WTC11 (cell line): Measurements from ENCODE around the gene FAM240A. TPM values are rescaled to one million over a fixed set of nuclear protein-coding genes. Genes with fewer than 3 reads are reported as not detected.
A peak's percentile ranks its signal among the peaks of the same experiment; 100 is the strongest.

Experiments
- ATAC-seq: fragments of 200-7000 bp; cut with Tn5 transposase; 2 replicates; pipeline ENCODE4 v1.10.0; 2021; ENCODE audit warnings: mild to moderate bottlenecking, moderate library complexity
- CTCF ChIA-PET: fragments of 300-600 bp; sonication (Branson Sonifier 250); formaldehyde crosslinking; loops from one replicate; lab custom pipeline; 2021; ENCODE audit warnings: antibody characterized with exemption; lab: Charles Lee
- POLR2A ChIA-PET: fragments of 350-600 bp; sonication (Branson Sonifier 250); formaldehyde crosslinking; loops from one replicate; lab custom pipeline; 2021; ENCODE audit warnings: antibody characterized with exemption; lab: Charles Lee
- DNase-seq: peaks from one replicate; pipeline ENCODE4 v3.0.0; 2021; ENCODE audit warnings: low spot score
- H3K27ac Mint-ChIP-seq: 2 replicates; pipeline ENCODE4 v1.8.0; 2021; ENCODE audit warnings: mixed read lengths
- H3K27me3 Mint-ChIP-seq: 2 replicates; pipeline ENCODE4 v1.8.0; 2021; ENCODE audit warnings: low read depth, mild to moderate bottlenecking, moderate library complexity, mixed read lengths
- H3K36me3 Mint-ChIP-seq: 2 replicates; pipeline ENCODE4 v1.8.0; 2021; ENCODE audit warnings: mixed read lengths
- H3K4me1 Mint-ChIP-seq: 2 replicates; pipeline ENCODE4 v1.8.0; 2022; ENCODE audit warnings: mixed read lengths
- H3K4me3 Mint-ChIP-seq: 2 replicates; pipeline ENCODE4 v1.8.0; 2021; ENCODE audit warnings: mild to moderate bottlenecking, moderate library complexity, mixed read lengths
- H3K9me3 Mint-ChIP-seq: 2 replicates; pipeline ENCODE4 v1.8.0; 2021; ENCODE audit warnings: mixed read lengths
- E2F1 ChIP-seq: sonication (generic); formaldehyde crosslinking; IDR thresholded peaks from 2 replicates; pipeline ENCODE4 v1.8.0; 2022; ENCODE audit warnings: mild to moderate bottlenecking, missing genetic modification reagents
- E2F4 ChIP-seq: sonication (generic); formaldehyde crosslinking; IDR thresholded peaks from 2 replicates; pipeline ENCODE4 v1.8.1; 2022; ENCODE audit warnings: low read depth, mild to moderate bottlenecking, moderate library complexity, missing genetic modification reagents, borderline replicate concordance
- HMGA2 ChIP-seq: fragments of 250-450 bp; sonication (Bioruptor Pico); IDR thresholded peaks from 2 replicates; pipeline ENCODE4 v1.4.0; 2021; ENCODE audit warnings: mild to moderate bottlenecking, moderate library complexity
- IRF2 ChIP-seq: sonication (generic); formaldehyde crosslinking; IDR thresholded peaks from 2 replicates; pipeline ENCODE4 v1.8.0; 2022; ENCODE audit warnings: low read depth, missing genetic modification reagents, borderline replicate concordance
- ZNF121 ChIP-seq: sonication (generic); formaldehyde crosslinking; IDR thresholded peaks from 2 replicates; pipeline ENCODE4 v1.8.0; 2023; ENCODE audit warnings: missing genetic modification reagents
- ZNF317 ChIP-seq: sonication (generic); formaldehyde crosslinking; IDR thresholded peaks from 2 replicates; pipeline ENCODE4 v1.8.1; 2023; ENCODE audit warnings: low read depth, mild to moderate bottlenecking, moderate library complexity, missing genetic modification reagents, borderline replicate concordance
- total RNA-seq: library from RNA; stranded (reverse); gene quantifications from 3 replicates; pipeline ENCODE4 v1.2.3, GENCODE V29; 2021
- TF ChIP-seq, protein P1 (sequence below): fragments of 250-450 bp; sonication (Bioruptor Pico); conservative IDR thresholded peaks from 2 replicates; pipeline ENCODE4 v1.9.0; 2021; ENCODE audit warnings: mild to moderate bottlenecking
- TF ChIP-seq, protein P2 (sequence below): fragments of 200-600 bp; IDR thresholded peaks from 2 replicates; pipeline ENCODE4 v1.8.0; 2022; ENCODE audit warnings: antibody characterized with exemption
- TF ChIP-seq, protein P3 (sequence below): sonication (generic); formaldehyde crosslinking; IDR thresholded peaks from 2 replicates; pipeline ENCODE4 v1.8.0; 2023; ENCODE audit warnings: missing genetic modification reagents
- TF ChIP-seq, protein P4 (sequence below): sonication (generic); formaldehyde crosslinking; IDR thresholded peaks from 2 replicates; pipeline ENCODE4 v1.8.0; 2022; ENCODE audit warnings: missing genetic modification reagents
- TF ChIP-seq, protein P5 (sequence below): sonication (generic); formaldehyde crosslinking; IDR thresholded peaks from 2 replicates; pipeline ENCODE4 v1.8.0; 2022; ENCODE audit warnings: mild to moderate bottlenecking, missing genetic modification reagents

FAM240A gene
- total RNA-seq, 1 experiment from 2014 or later: 0.13 TPM

DNA sequence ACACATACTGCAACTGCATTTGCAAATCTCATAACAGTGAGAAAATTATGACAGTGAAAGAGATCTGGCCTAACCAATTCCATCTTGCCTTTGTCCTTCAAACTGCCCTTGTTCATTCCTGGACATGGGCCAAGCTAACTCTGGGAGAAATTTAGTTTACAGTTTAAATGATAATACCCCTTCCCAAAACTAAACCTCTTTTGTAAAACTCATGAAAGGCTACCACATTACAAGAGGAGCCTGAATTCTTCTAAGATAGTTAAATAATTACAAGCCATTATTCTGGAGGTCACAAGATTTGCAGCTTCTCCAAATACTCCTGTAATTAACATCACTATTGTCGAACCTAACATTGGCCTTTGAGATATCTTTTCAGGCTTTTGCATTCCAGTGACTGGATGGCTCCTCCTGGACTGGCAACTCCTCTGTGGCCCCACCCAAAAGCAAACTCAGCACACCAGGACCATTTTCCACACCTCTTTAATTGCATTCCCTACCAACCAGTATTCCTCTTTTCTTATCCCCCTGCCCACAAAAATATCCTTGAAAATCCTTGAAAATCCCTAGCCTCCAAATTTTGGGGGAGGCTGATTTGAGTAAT lies 8.8 kb upstream of the FAM240A start:
- Mint-ChIP-seq H3K27ac (peak overlapping the region; percentile 63), H3K9me3 (0 out of 2 replicates have a peak, but pooled peaks cover 2% of the 10 kb centered on the region), H3K4me1 (peaks cover 59% of the 10 kb centered on the region), H3K4me3 (no peak overlapping the region), H3K36me3 (no peaks in the 10 kb centered on the region), H3K27me3 (no peaks in the 10 kb centered on the region)
- TF ChIP-seq E2F4: no peak
- TF ChIP-seq HMGA2: no peak
- TF ChIP-seq IRF2 (CRISPR knock-in tag): no peak
- DNase-seq (no peak), ATAC-seq (no peak)
- ChIA-PET POLR2A (no interaction called here), CTCF (interaction anchor here (1.4 to 1.9 kb wide), 3 partner anchors 26 to 141 kb away, joined by 3 to 15 read pairs (median 10); no protein-coding TSS in a partner anchor)

DNA sequence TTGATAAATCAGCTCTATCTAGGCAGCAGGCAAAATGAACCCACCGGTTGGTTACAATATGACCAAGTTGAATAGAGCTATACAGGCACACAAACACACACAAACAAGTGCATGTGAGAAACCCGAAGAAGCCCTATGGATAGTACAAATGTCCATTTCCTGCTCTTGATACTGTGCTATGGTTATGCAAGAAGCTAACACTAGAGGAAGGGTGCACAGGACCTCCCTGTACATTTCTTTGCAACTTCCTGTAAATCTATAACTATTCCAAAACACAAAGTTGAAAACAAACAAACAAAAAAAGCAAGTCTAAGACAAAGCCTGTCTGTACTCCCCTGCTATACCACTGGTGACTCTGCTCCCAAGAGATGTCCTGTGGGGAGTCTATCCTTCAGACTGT lies 8.2 kb upstream of the FAM240A start:
- peak overlapping the region; percentile 63 for H3K27ac Mint-ChIP-seq
- no peak overlapping the region for H3K4me3 Mint-ChIP-seq
- no peaks in the 10 kb centered on the region for H3K36me3 Mint-ChIP-seq
- peaks cover 58% of the 10 kb centered on the region for H3K4me1 Mint-ChIP-seq
- no peaks in the 10 kb centered on the region for H3K9me3 Mint-ChIP-seq
- TF ChIP-seq ZNF317 (CRISPR knock-in tag) (no peak), E2F1 (CRISPR knock-in tag) (no peak), ZNF121 (CRISPR knock-in tag) (no peak)
- TF ChIP-seq, protein P1, sequence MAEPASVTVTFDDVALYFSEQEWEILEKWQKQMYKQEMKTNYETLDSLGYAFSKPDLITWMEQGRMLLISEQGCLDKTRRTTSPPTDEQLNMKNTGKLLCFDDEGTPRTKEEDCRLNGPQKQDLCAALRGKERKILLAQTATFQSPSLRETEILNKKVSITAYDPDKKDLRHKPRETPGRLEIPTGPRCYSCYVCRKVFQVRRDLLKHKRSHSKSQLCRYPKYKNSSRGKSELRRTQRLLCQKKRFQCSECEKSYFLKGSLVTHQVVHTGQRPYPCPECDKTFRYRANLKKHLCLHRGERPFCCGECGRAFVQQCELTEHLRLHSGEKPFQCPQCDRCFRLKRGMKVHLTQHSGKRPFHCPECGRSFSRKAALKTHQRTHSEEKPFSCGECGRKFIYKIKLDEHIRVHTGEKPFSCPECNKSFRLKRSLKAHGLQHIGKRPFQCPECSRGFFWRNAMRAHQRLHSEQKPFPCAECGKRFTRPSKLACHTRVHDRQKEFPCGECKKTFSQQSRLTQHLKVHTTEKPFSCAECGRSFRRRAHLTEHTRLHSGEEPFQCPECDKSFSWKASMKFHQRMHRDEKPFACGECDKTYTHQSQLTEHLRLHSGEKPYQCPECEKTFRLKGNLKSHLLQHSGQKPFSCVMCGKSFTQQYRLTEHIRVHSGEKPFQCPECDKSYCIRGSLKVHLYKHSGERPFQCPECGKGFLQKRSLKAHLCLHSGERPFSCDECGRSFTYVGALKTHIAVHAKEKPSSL (CRISPR knock-in tag): no peak
- TF ChIP-seq, all 79 proteins: peak for 0
- CTCF ChIA-PET: interaction anchor here (1.4 to 1.9 kb wide), 3 partner anchors 25 to 142 kb away, joined by 3 to 15 read pairs (median 10); no protein-coding TSS in a partner anchor
- POLR2A ChIA-PET: no interaction called here
- no peaks in the 10 kb centered on the region for H3K27me3 Mint-ChIP-seq
- DNase-seq: no peak
- no peak for ATAC-seq

- ChIA-PET POLR2A (no interaction called here), CTCF (interaction anchor here (0.7 to 2.2 kb wide), 12 partner anchors 12 to 145 kb away, joined by 3 to 28 read pairs (median 5); partner anchors contain the start of gene ALS2CL)
- peaks cover 56% of the 10 kb centered on the region for H3K4me1 Mint-ChIP-seq
- DNase-seq (peak; percentile 49), ATAC-seq (peak; percentile 92)
- no peak overlapping the region for H3K4me3 Mint-ChIP-seq
- TF ChIP-seq, protein P2, sequence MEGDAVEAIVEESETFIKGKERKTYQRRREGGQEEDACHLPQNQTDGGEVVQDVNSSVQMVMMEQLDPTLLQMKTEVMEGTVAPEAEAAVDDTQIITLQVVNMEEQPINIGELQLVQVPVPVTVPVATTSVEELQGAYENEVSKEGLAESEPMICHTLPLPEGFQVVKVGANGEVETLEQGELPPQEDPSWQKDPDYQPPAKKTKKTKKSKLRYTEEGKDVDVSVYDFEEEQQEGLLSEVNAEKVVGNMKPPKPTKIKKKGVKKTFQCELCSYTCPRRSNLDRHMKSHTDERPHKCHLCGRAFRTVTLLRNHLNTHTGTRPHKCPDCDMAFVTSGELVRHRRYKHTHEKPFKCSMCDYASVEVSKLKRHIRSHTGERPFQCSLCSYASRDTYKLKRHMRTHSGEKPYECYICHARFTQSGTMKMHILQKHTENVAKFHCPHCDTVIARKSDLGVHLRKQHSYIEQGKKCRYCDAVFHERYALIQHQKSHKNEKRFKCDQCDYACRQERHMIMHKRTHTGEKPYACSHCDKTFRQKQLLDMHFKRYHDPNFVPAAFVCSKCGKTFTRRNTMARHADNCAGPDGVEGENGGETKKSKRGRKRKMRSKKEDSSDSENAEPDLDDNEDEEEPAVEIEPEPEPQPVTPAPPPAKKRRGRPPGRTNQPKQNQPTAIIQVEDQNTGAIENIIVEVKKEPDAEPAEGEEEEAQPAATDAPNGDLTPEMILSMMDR: peak; percentile 21; the same call in 1 of the 2 replicates
- TF ChIP-seq, protein P3, sequence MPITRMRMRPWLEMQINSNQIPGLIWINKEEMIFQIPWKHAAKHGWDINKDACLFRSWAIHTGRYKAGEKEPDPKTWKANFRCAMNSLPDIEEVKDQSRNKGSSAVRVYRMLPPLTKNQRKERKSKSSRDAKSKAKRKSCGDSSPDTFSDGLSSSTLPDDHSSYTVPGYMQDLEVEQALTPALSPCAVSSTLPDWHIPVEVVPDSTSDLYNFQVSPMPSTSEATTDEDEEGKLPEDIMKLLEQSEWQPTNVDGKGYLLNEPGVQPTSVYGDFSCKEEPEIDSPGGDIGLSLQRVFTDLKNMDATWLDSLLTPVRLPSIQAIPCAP (CRISPR knock-in tag): no peak
- TF ChIP-seq, protein P4, sequence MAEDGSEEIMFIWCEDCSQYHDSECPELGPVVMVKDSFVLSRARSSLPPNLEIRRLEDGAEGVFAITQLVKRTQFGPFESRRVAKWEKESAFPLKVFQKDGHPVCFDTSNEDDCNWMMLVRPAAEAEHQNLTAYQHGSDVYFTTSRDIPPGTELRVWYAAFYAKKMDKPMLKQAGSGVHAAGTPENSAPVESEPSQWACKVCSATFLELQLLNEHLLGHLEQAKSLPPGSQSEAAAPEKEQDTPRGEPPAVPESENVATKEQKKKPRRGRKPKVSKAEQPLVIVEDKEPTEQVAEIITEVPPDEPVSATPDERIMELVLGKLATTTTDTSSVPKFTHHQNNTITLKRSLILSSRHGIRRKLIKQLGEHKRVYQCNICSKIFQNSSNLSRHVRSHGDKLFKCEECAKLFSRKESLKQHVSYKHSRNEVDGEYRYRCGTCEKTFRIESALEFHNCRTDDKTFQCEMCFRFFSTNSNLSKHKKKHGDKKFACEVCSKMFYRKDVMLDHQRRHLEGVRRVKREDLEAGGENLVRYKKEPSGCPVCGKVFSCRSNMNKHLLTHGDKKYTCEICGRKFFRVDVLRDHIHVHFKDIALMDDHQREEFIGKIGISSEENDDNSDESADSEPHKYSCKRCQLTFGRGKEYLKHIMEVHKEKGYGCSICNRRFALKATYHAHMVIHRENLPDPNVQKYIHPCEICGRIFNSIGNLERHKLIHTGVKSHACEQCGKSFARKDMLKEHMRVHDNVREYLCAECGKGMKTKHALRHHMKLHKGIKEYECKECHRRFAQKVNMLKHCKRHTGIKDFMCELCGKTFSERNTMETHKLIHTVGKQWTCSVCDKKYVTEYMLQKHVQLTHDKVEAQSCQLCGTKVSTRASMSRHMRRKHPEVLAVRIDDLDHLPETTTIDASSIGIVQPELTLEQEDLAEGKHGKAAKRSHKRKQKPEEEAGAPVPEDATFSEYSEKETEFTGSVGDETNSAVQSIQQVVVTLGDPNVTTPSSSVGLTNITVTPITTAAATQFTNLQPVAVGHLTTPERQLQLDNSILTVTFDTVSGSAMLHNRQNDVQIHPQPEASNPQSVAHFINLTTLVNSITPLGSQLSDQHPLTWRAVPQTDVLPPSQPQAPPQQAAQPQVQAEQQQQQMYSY (CRISPR knock-in tag): peak; percentile 63; the same call in 1 of the 2 replicates
- TF ChIP-seq, protein P5, sequence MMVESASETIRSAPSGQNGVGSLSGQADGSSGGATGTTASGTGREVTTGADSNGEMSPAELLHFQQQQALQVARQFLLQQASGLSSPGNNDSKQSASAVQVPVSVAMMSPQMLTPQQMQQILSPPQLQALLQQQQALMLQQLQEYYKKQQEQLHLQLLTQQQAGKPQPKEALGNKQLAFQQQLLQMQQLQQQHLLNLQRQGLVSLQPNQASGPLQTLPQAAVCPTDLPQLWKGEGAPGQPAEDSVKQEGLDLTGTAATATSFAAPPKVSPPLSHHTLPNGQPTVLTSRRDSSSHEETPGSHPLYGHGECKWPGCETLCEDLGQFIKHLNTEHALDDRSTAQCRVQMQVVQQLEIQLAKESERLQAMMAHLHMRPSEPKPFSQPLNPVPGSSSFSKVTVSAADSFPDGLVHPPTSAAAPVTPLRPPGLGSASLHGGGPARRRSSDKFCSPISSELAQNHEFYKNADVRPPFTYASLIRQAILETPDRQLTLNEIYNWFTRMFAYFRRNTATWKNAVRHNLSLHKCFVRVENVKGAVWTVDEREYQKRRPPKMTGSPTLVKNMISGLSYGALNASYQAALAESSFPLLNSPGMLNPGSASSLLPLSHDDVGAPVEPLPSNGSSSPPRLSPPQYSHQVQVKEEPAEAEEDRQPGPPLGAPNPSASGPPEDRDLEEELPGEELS (CRISPR knock-in tag): 0 out of 2 replicates have a peak, but pooled peaks have one; percentile 14
- H3K9me3 Mint-ChIP-seq: no peaks in the 10 kb centered on the region
- H3K27ac Mint-ChIP-seq: no peak overlapping the region
- H3K36me3 Mint-ChIP-seq: no peaks in the 10 kb centered on the region
- H3K27me3 Mint-ChIP-seq: peaks cover 2% of the 10 kb centered on the region; the same call in 1 of the 2 replicates
Measured at GRCh38 chr3:46607603-46608028, 4.7 kb upstream of the FAM240A start.
